WTC11 (cell line): ENCODE results near the gene RPTOR. TPM values are rescaled to one million over a fixed set of nuclear protein-coding genes. Genes with fewer than 3 reads are reported as not detected.

Experiments
- ATAC-seq: fragments of 200-7000 bp; cut with Tn5 transposase; 2 replicates; pipeline ENCODE4 v1.10.0; 2021; ENCODE audit warnings: mild to moderate bottlenecking, moderate library complexity
- CTCF ChIA-PET: fragments of 300-600 bp; sonication (Branson Sonifier 250); formaldehyde crosslinking; loops from one replicate; lab custom pipeline; 2021; ENCODE audit warnings: antibody characterized with exemption; lab: Charles Lee
- POLR2A ChIA-PET: fragments of 350-600 bp; sonication (Branson Sonifier 250); formaldehyde crosslinking; loops from one replicate; lab custom pipeline; 2021; ENCODE audit warnings: antibody characterized with exemption; lab: Charles Lee
- DNase-seq: peaks from one replicate; pipeline ENCODE4 v3.0.0; 2021; ENCODE audit warnings: low spot score
- H3K27ac Mint-ChIP-seq: 2 replicates; pipeline ENCODE4 v1.8.0; 2021; ENCODE audit warnings: mixed read lengths
- H3K27me3 Mint-ChIP-seq: 2 replicates; pipeline ENCODE4 v1.8.0; 2021; ENCODE audit warnings: low read depth, mild to moderate bottlenecking, moderate library complexity, mixed read lengths
- H3K36me3 Mint-ChIP-seq: 2 replicates; pipeline ENCODE4 v1.8.0; 2021; ENCODE audit warnings: mixed read lengths
- H3K4me1 Mint-ChIP-seq: 2 replicates; pipeline ENCODE4 v1.8.0; 2022; ENCODE audit warnings: mixed read lengths
- H3K4me3 Mint-ChIP-seq: 2 replicates; pipeline ENCODE4 v1.8.0; 2021; ENCODE audit warnings: mild to moderate bottlenecking, moderate library complexity, mixed read lengths
- H3K9me3 Mint-ChIP-seq: 2 replicates; pipeline ENCODE4 v1.8.0; 2021; ENCODE audit warnings: mixed read lengths
- CREB1 ChIP-seq: sonication (generic); formaldehyde crosslinking; IDR thresholded peaks from 2 replicates; pipeline ENCODE4 v1.8.0; 2023; ENCODE audit warnings: mild to moderate bottlenecking, missing genetic modification reagents
- EMX1 ChIP-seq: fragments of 250-450 bp; sonication (Bioruptor Pico); IDR thresholded peaks from 2 replicates; pipeline ENCODE4 v1.8.0; 2021; ENCODE audit warnings: mild to moderate bottlenecking
- FOXK1 ChIP-seq: sonication (generic); formaldehyde crosslinking; IDR thresholded peaks from 2 replicates; pipeline ENCODE4 v1.8.0; 2022; ENCODE audit warnings: mild to moderate bottlenecking, moderate library complexity, missing genetic modification reagents
- NR3C1 ChIP-seq: sonication (generic); formaldehyde crosslinking; conservative IDR thresholded peaks from 2 replicates; pipeline ENCODE4 v1.8.1; 2023; ENCODE audit warnings: low read depth, mild to moderate bottlenecking, missing genetic modification reagents
- RORB ChIP-seq: fragments of 250-450 bp; sonication (Bioruptor Pico); IDR thresholded peaks from 2 replicates; pipeline ENCODE4 v1.9.0; 2021; ENCODE audit warnings: mild to moderate bottlenecking
- ZNF121 ChIP-seq: sonication (generic); formaldehyde crosslinking; IDR thresholded peaks from 2 replicates; pipeline ENCODE4 v1.8.0; 2023; ENCODE audit warnings: missing genetic modification reagents
- total RNA-seq: library from RNA; stranded (reverse); gene quantifications from 3 replicates; pipeline ENCODE4 v1.2.3, GENCODE V29; 2021
- TF ChIP-seq, protein P1 (sequence below): fragments of 250-450 bp; sonication (Bioruptor Pico); IDR thresholded peaks from 2 replicates; pipeline ENCODE4 v1.9.0; 2021; ENCODE audit warnings: mild to moderate bottlenecking
- TF ChIP-seq, protein P2 (sequence below): sonication (generic); formaldehyde crosslinking; IDR thresholded peaks from 2 replicates; pipeline ENCODE4 v1.8.0; 2023; ENCODE audit warnings: mild to moderate bottlenecking, missing genetic modification reagents
- TF ChIP-seq, protein P3 (sequence below): sonication (generic); formaldehyde crosslinking; IDR thresholded peaks from 2 replicates; pipeline ENCODE4 v1.8.0; 2022; ENCODE audit warnings: mild to moderate bottlenecking, missing genetic modification reagents
- TF ChIP-seq, protein P4 (sequence below): sonication (generic); formaldehyde crosslinking; IDR thresholded peaks from 2 replicates; pipeline ENCODE4 v1.8.1; 2023; ENCODE audit warnings: mild to moderate bottlenecking, moderate library complexity, missing genetic modification reagents
- TF ChIP-seq, protein P5 (sequence below): sonication (generic); formaldehyde crosslinking; IDR thresholded peaks from 2 replicates; pipeline ENCODE4 v1.8.1; 2022; ENCODE audit warnings: low read depth, missing genetic modification reagents, borderline replicate concordance
- TF ChIP-seq, protein P6 (sequence below): sonication (generic); formaldehyde crosslinking; IDR thresholded peaks from 2 replicates; pipeline ENCODE4 v1.8.0; 2023; ENCODE audit warnings: missing genetic modification reagents, mild to moderate bottlenecking, borderline replicate concordance
- TF ChIP-seq, protein P7 (sequence below): sonication (generic); formaldehyde crosslinking; IDR thresholded peaks from 2 replicates; pipeline ENCODE4 v1.8.1; 2022; ENCODE audit warnings: missing genetic modification reagents, borderline replicate concordance
- TF ChIP-seq, protein P8 (sequence below): fragments of 250-450 bp; sonication (Bioruptor Pico); IDR thresholded peaks from 2 replicates; pipeline ENCODE4 v2.1.2; 2022; ENCODE audit warnings: mild to moderate bottlenecking, moderate library complexity

The RPTOR gene
- total RNA-seq, 1 experiment from 2014 or later: 41.0 TPM

DNA sequence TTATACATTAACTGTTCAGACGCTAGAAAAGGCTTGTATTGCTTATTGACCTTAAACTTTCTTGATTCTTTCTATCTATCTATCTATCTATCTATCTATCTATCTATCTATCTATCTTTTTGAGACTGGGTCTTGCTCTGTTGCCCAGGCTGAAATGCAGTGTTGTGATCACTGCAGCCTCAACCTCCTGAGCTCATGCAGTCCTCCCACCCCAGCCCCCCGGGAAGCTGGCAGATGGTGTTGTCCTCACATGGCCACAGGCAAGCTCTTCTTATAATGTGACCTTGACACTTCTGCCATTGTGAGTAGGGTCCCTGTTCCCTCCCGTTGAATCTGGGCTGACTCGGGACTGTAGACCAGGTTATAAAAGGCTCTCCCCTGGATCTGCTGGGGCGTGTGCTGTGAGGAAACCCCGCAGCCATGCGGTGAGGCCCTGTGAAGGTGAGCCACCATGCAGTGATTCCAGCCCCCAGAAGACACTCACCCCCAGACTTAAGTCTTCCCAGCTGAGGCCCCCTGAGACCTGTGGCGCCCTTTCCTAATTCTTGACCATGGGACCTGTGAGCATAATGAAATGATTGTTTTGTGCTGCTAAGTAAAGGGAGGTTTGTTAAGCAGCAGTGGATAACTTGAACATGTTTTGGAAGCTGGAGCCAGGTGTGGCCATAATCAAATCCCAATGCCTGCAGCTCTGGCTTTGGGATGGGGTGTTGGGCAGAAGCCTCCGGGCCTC lies 54.3 kb downstream of the RPTOR start:
- CTCF ChIA-PET: no interaction called here
- Mint-ChIP-seq H3K4me3 (no peak overlapping the region), H3K36me3 (peaks cover 12% of the 10 kb centered on the region), H3K9me3 (peaks cover 7% of the 10 kb centered on the region), H3K27ac (peak overlapping the region; percentile 20), H3K27me3 (no peaks in the 10 kb centered on the region), H3K4me1 (peaks cover 18% of the 10 kb centered on the region)
- ATAC-seq (no peak), DNase-seq (no peak)
- TF ChIP-seq, protein P1, sequence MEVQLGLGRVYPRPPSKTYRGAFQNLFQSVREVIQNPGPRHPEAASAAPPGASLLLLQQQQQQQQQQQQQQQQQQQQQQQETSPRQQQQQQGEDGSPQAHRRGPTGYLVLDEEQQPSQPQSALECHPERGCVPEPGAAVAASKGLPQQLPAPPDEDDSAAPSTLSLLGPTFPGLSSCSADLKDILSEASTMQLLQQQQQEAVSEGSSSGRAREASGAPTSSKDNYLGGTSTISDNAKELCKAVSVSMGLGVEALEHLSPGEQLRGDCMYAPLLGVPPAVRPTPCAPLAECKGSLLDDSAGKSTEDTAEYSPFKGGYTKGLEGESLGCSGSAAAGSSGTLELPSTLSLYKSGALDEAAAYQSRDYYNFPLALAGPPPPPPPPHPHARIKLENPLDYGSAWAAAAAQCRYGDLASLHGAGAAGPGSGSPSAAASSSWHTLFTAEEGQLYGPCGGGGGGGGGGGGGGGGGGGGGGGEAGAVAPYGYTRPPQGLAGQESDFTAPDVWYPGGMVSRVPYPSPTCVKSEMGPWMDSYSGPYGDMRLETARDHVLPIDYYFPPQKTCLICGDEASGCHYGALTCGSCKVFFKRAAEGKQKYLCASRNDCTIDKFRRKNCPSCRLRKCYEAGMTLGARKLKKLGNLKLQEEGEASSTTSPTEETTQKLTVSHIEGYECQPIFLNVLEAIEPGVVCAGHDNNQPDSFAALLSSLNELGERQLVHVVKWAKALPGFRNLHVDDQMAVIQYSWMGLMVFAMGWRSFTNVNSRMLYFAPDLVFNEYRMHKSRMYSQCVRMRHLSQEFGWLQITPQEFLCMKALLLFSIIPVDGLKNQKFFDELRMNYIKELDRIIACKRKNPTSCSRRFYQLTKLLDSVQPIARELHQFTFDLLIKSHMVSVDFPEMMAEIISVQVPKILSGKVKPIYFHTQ (CRISPR knock-in tag): no peak
- TF ChIP-seq ZNF121 (CRISPR knock-in tag): no peak
- TF ChIP-seq EMX1: no peak
- TF ChIP-seq, protein P2, sequence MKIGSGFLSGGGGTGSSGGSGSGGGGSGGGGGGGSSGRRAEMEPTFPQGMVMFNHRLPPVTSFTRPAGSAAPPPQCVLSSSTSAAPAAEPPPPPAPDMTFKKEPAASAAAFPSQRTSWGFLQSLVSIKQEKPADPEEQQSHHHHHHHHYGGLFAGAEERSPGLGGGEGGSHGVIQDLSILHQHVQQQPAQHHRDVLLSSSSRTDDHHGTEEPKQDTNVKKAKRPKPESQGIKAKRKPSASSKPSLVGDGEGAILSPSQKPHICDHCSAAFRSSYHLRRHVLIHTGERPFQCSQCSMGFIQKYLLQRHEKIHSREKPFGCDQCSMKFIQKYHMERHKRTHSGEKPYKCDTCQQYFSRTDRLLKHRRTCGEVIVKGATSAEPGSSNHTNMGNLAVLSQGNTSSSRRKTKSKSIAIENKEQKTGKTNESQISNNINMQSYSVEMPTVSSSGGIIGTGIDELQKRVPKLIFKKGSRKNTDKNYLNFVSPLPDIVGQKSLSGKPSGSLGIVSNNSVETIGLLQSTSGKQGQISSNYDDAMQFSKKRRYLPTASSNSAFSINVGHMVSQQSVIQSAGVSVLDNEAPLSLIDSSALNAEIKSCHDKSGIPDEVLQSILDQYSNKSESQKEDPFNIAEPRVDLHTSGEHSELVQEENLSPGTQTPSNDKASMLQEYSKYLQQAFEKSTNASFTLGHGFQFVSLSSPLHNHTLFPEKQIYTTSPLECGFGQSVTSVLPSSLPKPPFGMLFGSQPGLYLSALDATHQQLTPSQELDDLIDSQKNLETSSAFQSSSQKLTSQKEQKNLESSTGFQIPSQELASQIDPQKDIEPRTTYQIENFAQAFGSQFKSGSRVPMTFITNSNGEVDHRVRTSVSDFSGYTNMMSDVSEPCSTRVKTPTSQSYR (CRISPR knock-in tag): no peak
- no peak for TF ChIP-seq FOXK1
- TF ChIP-seq NR3C1 (CRISPR knock-in tag): no peak
- POLR2A ChIA-PET: no interaction called here

DNA sequence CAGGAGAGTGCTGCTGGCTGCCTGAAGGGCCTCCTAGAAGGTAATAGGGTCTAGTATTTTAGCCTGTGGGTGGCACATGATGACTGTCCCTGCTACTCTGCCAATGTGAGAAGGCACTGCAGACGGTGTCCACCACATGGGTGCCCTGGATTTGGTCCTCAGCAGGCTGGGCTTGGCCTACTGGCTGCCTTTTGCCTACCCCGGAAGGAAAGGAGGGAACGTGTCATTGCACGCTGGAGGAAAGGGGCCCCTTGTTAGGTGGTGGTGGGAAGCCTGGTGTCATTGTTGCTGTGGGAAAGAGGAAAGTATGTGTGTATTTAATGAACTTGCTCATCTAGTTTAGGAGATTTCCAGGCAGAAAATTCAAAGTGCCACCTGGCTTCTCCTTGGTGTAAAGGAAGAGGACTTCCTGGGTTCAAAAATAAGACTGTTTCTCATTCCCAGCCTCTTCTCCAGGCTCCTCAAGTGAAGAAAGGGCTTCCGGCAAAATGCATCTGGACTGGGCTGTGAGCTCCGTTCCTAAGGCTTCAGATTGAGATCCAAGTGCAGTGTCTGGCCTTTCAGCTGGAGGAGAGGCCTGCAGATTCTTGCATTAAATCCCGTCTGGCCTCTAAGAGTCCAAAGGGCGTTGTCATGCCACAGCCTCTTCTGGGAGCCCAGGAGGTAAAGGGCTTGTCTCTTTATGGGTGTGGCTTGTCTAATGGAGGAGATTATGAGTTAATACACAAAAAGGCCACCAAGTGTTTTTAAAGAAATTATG lies 55.1 kb downstream of the RPTOR start:
- Mint-ChIP-seq H3K36me3 (peaks cover 12% of the 10 kb centered on the region), H3K4me1 (peaks cover 18% of the 10 kb centered on the region), H3K4me3 (no peak overlapping the region), H3K27ac (peak overlapping the region; percentile 29; the same call in 1 of the 2 replicates), H3K9me3 (peaks cover 7% of the 10 kb centered on the region), H3K27me3 (no peaks in the 10 kb centered on the region)
- DNase-seq (no peak), ATAC-seq (no peak)
- ChIA-PET CTCF (no interaction called here), POLR2A (no interaction called here)
- TF ChIP-seq, protein P3, sequence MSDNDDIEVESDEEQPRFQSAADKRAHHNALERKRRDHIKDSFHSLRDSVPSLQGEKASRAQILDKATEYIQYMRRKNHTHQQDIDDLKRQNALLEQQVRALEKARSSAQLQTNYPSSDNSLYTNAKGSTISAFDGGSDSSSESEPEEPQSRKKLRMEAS (CRISPR knock-in tag): no peak
- TF ChIP-seq CREB1 (no peak), RORB (no peak)
- TF ChIP-seq, protein P4, sequence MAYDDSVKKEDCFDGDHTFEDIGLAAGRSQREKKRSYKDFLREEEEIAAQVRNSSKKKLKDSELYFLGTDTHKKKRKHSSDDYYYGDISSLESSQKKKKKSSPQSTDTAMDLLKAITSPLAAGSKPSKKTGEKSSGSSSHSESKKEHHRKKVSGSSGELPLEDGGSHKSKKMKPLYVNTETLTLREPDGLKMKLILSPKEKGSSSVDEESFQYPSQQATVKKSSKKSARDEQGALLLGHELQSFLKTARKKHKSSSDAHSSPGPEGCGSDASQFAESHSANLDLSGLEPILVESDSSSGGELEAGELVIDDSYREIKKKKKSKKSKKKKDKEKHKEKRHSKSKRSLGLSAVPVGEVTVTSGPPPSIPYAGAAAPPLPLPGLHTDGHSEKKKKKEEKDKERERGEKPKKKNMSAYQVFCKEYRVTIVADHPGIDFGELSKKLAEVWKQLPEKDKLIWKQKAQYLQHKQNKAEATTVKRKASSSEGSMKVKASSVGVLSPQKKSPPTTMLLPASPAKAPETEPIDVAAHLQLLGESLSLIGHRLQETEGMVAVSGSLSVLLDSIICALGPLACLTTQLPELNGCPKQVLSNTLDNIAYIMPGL (CRISPR knock-in tag): no peak
- TF ChIP-seq, protein P5, sequence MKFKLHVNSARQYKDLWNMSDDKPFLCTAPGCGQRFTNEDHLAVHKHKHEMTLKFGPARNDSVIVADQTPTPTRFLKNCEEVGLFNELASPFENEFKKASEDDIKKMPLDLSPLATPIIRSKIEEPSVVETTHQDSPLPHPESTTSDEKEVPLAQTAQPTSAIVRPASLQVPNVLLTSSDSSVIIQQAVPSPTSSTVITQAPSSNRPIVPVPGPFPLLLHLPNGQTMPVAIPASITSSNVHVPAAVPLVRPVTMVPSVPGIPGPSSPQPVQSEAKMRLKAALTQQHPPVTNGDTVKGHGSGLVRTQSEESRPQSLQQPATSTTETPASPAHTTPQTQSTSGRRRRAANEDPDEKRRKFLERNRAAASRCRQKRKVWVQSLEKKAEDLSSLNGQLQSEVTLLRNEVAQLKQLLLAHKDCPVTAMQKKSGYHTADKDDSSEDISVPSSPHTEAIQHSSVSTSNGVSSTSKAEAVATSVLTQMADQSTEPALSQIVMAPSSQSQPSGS: no peak
- TF ChIP-seq, protein P6, sequence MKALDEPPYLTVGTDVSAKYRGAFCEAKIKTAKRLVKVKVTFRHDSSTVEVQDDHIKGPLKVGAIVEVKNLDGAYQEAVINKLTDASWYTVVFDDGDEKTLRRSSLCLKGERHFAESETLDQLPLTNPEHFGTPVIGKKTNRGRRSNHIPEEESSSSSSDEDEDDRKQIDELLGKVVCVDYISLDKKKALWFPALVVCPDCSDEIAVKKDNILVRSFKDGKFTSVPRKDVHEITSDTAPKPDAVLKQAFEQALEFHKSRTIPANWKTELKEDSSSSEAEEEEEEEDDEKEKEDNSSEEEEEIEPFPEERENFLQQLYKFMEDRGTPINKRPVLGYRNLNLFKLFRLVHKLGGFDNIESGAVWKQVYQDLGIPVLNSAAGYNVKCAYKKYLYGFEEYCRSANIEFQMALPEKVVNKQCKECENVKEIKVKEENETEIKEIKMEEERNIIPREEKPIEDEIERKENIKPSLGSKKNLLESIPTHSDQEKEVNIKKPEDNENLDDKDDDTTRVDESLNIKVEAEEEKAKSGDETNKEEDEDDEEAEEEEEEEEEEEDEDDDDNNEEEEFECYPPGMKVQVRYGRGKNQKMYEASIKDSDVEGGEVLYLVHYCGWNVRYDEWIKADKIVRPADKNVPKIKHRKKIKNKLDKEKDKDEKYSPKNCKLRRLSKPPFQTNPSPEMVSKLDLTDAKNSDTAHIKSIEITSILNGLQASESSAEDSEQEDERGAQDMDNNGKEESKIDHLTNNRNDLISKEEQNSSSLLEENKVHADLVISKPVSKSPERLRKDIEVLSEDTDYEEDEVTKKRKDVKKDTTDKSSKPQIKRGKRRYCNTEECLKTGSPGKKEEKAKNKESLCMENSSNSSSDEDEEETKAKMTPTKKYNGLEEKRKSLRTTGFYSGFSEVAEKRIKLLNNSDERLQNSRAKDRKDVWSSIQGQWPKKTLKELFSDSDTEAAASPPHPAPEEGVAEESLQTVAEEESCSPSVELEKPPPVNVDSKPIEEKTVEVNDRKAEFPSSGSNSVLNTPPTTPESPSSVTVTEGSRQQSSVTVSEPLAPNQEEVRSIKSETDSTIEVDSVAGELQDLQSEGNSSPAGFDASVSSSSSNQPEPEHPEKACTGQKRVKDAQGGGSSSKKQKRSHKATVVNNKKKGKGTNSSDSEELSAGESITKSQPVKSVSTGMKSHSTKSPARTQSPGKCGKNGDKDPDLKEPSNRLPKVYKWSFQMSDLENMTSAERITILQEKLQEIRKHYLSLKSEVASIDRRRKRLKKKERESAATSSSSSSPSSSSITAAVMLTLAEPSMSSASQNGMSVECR (CRISPR knock-in tag): no peak
- TF ChIP-seq, protein P7, sequence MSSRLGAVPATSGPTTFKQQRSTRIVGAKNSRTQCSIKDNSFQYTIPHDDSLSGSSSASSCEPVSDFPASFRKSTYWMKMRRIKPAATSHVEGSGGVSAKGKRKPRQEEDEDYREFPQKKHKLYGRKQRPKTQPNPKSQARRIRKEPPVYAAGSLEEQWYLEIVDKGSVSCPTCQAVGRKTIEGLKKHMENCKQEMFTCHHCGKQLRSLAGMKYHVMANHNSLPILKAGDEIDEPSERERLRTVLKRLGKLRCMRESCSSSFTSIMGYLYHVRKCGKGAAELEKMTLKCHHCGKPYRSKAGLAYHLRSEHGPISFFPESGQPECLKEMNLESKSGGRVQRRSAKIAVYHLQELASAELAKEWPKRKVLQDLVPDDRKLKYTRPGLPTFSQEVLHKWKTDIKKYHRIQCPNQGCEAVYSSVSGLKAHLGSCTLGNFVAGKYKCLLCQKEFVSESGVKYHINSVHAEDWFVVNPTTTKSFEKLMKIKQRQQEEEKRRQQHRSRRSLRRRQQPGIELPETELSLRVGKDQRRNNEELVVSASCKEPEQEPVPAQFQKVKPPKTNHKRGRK (CRISPR knock-in tag): no peak
- TF ChIP-seq, protein P8, sequence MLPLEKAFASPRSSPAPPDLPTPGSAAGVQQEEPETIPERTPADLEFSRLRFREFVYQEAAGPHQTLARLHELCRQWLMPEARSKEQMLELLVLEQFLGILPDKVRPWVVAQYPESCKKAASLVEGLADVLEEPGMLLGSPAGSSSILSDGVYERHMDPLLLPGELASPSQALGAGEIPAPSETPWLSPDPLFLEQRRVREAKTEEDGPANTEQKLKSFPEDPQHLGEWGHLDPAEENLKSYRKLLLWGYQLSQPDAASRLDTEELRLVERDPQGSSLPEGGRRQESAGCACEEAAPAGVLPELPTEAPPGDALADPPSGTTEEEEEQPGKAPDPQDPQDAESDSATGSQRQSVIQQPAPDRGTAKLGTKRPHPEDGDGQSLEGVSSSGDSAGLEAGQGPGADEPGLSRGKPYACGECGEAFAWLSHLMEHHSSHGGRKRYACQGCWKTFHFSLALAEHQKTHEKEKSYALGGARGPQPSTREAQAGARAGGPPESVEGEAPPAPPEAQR (CRISPR knock-in tag): no peak
